ENCODE results near the gene RPE.

DNA sequence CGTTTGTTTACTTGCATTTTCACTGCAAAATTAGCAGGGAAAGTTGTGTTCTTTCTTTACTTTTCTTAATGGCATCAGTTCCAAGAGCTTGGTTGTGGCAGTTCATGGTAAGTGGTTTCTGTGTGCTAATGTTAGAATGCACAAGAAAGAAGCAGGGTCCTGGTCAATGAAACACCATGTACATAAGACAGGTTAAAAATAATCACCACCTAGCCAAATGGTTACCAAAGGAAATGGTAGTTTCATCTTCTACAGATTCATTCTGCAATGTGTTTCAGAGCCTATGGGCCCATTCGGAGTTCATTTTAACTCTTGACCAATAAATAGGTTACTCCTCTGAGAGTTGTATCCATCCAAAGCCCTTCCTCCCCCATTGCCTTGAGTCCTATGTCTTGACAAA lies 18.1 kb upstream of the RPE start:
- TF ChIP-seq, protein P1, sequence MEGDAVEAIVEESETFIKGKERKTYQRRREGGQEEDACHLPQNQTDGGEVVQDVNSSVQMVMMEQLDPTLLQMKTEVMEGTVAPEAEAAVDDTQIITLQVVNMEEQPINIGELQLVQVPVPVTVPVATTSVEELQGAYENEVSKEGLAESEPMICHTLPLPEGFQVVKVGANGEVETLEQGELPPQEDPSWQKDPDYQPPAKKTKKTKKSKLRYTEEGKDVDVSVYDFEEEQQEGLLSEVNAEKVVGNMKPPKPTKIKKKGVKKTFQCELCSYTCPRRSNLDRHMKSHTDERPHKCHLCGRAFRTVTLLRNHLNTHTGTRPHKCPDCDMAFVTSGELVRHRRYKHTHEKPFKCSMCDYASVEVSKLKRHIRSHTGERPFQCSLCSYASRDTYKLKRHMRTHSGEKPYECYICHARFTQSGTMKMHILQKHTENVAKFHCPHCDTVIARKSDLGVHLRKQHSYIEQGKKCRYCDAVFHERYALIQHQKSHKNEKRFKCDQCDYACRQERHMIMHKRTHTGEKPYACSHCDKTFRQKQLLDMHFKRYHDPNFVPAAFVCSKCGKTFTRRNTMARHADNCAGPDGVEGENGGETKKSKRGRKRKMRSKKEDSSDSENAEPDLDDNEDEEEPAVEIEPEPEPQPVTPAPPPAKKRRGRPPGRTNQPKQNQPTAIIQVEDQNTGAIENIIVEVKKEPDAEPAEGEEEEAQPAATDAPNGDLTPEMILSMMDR (IDR thresholded peaks at IDR 0.05; ENCODE audit: insufficient read depth, low read depth, low read length): no peak
- TF ChIP-seq EZH2 (IDR thresholded peaks at IDR 0.05; ENCODE audit: insufficient read depth, low read length): no peak
